GM18526 (cell line): ENCODE results near the gene ZBTB17.

Experiments
- POLR2A ChIP-seq: IDR thresholded peaks from 3 replicates; pipeline ENCODE4 v1.6.1; 2011; ENCODE audit not compliant: insufficient read length; ENCODE audit errors: extremely low read depth

Gene ZBTB17

DNA sequence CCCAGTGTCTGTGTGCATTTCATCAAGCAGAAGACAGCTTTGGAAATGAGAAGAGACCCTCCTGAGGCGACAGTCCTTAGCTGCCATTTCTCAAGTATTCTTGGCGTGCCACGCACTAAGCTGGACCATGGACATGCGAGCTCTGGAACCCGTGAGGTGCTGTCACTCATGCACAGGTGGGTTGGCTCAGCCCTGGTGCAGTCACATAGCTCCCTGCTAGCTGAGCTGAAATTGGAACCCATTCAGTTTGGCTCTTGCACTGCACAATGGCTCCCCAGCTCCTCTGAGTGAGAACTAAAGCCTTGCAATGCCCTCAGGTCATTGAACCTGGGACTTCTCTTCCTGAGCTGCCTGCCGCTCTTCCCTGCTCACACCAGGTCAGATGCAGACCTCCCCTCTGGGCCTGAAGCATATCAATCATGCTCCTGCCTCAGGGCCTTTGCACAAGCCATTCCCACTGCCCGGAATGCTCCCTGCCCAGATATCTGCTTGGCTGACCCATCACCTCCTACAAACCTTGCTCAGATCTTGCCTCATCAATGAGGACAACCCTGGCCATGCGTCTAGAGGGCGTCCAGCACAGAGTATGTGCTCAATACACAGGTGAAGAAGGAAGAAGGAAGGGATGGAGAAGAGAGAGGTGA lies 21.9 kb upstream of the ZBTB17 start:
- no peak for TF ChIP-seq POLR2A

DNA sequence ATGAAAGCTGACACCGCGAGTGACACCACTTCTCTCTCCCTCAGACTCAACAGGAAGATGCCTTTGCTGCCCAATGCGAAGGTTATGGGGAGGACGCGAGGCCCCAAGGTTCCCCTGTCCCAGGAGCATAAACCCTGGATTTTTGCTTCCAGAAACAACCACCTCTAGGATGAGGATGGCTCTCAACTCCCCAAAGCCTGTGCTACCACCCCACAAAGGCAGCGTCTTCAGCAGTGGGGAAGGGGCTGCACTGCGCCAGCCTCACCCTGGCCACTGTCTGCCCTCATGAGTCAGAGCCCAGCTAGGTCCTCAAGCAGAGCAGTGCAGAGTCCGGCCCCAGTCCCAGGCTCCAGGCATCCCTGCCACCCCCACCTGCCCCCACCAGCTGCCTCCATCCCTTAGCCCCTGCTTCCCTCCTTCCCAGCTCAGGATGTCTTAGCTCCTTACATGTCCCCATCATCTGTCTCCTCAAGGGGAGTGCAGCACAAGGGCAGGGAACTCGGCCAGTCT lies 21.2 kb upstream of the ZBTB17 start:
- no peak for TF ChIP-seq POLR2A

DNA sequence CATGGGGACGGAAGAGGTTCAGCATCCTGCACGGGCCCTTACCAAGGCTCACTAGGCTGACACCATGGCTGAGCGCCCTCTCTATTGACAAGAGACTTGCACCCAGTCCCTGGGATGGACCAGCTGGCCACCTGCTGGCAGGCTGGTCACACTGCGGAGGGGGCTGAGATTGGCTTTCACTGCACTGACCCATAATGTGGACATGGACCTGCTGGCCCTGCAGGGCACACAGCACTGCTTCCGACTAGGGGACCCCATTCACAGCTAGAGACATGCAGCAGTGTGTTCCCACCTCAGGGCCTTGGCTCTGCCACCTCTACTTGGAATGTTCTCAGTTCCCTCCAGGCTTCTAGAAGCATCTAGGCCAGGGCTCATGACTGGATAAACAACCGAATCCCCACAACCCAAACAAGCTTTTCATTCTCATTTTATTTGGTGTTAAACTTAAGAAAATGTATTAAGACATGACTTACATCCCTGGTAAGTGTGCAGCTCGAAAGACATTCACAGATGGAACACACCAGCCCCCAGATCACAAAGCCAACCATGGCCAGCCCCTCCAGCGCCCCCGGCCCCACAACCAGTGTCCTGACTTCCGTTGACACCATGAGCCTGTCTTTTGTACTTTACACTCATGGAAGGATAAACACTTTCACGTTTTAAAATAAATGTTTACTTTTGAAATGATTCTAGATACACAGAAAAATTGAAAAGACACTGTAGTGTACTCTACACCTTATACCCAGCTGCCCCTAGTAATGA lies 18.9 kb upstream of the ZBTB17 start:
- TF ChIP-seq POLR2A: no peak

DNA sequence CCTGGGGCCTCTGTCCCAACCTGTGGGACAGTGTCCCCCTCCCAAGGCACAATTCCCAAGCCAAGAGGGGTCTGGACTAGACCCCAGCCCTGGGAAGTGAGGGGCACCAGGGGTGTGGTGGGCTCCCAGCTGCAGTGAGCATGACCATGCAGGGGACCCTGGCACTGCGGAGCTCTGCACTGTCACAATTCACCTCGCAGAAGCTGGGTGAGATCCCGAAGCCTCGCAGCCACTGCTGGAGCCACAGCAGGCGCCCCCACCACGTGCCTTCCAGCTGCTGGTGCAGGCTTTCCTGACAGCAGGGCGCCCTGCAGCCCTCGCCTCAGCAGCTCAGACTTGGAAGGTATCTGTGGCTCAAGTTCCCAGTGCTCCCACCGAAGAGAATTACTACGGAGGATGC lies 18.2 kb upstream of the ZBTB17 start:
- TF ChIP-seq POLR2A: no peak

DNA sequence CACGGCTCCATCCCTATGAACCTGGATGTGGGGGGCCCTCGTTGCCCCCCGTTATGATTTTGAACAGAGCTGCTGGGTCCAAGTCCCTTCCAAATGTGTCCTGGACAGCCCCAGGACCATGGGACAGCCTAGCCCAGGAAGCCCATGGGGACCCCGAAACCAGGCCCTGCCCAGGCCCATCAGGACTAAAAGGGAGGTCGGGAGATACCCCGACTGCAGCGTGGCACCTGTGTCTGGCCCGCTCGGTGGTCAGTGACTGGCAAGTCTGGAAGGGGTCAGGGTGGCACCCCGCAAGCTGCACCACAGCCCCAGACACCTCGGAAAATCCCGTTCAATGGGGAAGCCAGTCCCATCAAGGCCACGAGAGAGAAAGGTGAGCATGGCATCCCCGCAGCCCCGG lies 17.8 kb upstream of the ZBTB17 start:
- no peak for TF ChIP-seq POLR2A

DNA sequence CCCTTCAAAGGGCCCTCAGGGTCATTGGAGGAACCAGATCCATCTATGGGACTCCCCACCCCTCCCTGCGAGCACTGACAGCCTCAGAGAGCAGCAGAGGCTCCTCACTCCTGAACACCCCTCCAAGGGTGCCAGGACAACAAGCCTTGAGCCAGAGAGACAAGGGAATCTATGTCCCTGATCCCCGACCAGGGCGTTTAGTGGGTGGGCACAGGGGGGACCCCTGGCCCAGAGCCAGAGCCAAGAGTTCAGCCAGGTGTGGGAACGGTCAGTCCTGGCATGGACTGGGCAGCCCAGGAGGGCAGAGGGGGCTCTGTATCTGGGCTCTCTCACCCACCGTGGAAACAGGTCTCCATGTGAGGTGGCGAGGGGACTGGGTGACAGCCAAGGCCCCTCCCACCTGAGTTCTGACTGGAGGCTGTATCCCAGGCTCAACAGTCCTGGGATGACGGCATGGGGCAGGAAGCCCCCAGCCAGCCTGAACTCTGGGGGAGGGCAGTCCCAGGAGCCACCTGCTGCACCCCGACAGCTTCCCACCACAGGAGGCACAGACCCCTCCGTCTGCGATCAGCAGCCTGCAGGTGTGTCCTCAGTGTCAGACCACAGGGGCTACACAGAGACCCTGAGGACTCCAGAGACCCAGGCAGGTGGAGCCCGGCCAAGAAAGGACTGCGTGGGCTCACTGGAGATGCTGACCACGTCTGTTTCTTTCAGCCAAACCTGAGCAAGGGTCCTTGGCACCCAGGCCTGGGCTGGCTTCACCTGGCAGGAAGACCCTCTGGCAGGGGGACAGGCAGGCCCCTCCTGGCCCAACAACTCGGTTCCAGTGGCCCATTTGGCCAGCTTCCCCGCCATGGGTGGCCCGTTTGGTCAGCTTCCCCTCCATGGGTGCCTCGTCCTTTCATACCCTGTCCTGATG lies 16.9 kb upstream of the ZBTB17 start:
- no peak for TF ChIP-seq POLR2A

DNA sequence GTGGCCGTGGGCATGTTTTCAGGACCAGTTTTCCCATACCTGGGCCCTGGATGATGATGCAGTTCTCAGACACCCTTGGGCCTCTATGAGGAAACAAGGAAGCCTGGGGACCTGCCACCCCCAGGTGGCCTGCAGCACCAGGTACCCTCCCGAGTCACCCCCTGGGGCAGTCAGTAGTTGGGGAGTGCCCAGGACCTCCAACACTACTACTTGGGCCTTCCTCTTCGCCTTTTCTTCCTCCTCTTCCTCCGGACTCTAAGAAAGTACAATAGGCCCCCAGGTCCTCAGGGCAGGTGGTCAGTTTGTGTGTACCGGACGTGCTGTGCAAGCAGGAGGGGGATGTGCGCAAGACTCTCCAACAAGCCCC lies 16.3 kb upstream of the ZBTB17 start:
- no peak for TF ChIP-seq POLR2A

DNA sequence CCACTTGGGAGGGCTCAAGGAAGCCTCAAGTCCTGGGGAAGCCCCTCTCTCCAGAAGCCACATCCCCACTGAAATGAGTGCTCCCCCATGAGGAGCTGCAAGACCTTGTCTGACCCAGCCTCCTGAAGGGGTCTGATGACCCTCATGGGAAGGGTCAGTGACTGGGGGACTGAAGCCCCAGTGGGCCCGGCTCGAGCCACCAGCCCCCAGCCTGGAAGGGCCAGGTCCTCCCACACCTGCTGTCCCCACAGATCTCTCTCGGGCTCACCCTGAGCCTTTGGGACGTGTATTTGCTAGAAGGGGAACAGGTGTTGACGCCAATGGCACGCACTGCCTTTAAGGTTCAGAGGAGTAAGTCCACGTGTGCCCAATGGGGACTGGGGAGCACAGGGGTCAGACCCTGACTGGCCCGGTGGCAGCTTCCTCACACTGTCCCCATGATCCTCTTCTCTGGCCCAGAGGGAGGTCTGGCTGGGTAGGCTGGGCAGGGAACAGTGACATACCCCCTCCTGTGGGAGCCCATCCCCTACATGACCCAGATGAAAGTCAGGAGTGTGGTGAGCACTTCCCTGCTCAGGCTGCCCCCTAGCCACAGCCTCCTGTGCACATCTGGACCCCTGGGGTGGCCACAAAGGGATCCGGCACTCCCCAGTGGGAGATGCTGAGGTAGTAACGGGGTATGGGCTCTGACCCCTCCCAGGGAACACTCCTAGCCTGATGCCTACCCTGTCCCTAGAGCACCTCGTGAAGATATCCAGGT lies 15.7 kb upstream of the ZBTB17 start:
- no peak for TF ChIP-seq POLR2A

DNA sequence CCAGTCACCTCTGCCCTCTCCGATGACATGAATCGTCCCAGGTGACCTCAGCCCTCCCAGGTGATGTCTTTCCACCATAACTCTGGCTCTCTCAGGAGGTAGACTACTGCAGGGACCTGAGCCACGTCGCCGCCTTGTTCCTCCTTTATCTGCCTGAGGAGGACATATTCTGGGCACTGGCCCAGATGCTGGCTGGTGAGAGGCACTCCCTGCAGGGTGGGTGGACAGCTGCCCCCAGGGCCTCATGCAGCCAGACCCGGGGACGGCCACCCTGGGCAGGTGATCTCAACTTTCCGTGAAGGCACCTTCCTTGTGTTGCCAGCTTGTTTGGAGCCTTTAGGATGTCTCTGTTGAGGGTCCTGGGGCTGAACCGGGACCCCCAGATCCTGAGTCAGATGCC lies 13.9 kb upstream of the ZBTB17 start:
- TF ChIP-seq POLR2A: no peak

DNA sequence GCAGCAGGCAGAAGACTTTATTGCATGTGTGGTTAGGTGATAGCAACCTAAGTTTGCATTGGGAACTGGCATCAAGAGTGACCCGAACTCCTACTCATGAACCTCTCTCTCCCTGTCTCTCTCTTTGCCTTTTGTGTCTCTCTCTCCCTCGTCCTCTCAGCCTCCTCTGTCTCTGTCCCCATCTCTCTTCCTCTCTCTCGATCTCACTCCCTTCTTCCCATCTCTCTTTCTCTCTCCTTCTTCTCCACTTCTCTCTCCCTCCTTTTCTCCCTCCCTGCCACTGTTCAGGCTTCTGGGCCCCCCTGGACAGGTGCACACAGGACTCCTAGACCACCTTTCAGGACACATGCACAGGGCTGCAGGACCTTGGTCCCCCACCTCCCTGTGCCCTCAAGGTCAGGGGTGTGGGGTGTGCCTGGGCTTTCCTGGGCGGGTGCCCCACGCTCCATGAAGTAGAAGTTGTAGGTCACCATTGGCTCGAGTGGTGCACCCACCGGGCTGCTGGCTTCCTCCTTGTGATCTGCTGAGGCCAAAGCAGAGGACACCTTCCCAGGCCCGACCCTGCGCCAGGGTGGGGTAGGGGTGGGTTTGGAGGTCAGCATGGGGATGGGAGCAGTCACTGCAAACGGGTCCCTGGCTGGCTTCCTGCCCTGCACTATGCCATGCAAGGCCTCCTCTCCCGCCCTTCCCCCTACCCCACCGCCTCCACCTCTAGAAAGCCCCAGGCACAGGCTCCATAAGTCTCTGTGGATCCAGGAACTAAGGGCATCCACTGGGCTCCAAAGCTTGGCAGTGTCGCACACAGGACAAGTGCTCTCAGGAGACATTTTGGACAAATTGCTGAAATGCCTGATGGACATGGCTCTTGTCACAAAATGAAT lies 13.2 kb upstream of the ZBTB17 start:
- no peak for TF ChIP-seq POLR2A

DNA sequence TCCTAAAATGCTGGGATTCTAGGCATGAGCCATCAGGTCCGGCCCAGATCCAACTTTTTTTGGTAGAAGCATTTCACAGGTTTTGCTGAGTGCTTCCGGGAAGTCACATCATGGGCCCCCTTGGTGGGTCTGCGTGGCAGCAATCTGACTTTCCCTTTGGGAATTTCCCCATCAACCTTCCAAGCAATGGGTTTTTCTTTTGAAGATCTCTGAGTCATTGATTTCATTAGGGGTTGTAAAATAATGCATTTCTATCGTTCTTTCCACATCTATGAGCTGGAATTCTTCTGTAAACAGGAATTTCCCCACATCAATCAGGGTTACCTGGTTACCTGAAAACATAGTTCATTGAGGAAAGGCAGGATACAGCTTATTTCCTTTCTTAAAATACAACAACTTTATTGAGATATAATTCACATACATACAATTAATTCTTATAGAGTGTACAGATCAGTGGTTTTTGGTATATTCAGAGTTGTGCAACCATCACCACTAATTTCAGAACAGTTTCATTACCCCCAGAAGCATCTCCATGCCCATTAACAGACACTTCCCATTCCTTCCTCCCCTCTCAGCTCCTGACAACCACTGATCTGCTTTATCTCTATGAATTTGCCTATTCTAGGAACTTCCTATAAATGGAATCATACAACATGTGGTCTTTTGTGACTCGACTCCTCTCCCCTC lies 9.9 kb upstream of the ZBTB17 start:
- no peak for TF ChIP-seq POLR2A

DNA sequence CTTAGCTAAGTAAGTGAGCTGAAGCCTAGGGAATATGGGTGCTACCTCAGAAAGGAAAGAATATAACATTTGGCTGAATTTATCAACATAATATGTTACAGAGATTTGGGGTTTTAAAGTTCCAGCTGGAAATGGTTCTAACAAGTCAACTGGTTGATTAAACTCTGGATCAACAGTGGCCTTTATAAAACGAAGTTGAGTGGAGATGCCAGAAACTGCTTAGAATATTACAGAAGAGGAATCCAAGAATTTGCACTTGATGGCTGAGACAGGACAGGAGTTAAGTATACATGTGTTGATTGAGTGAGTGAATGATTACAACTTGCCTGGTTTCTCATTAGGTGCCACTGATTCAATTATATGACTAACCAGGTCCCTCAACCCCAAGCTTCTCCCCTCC lies 7.4 kb upstream of the ZBTB17 start:
- TF ChIP-seq POLR2A: no peak

DNA sequence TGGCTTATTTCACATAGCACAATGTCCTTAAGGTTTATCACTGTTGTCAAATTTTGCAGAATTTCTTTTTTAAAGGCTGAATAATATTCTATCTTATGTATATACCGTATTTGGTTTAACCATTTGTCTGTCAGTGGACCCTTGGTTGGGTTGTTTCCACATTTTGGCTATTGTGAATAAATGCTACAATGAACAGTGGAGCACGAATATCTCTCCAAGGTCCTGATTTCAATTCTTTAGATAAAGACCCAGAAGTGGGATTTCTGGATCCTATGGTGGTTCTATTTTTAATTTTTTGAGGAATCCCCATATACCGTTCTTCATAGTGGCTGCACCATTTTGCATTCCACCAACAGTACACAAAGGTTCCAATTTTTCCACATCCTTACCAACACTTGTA lies 5.8 kb upstream of the ZBTB17 start:
- no peak for TF ChIP-seq POLR2A
